Activated T-cell treated with anti-CD3 and anti-CD28 coated beads for 24 hours (primary cell): Measurements from ENCODE around the gene EXTL2.
A peak's percentile ranks its signal among the peaks of the same experiment; 100 is the strongest.
"Not testable (repeated sequence)": the region's sequence is repeated elsewhere in the genome, so short reads cannot be mapped to it uniquely, and the experiment has no call there.

Source experiments
- DNase-seq: peaks from one replicate; pipeline ENCODE4 v3.0.0-alpha.2; 2020; ENCODE audit warnings: low read depth

Gene EXTL2

DNA sequence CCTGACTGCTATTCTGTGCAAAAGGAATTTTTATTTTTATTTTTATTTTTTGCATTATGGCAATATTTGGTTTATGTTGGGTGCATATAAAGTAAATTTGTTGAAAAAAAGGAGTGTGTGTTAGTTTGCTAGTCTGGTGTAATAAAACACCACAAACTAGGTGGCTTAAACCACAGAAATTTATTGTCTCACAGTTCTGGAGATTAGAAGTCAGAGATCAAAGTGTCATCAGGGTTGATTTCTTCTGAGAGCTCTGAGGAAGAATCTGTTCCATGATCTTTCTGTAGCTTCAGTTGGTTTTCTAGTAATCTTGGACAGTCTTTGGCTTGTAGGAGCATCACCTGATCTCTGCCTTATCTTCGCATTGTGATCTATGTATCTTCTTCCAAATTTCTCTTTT, 7.7 kb upstream of the EXTL2 start:
- no peak for DNase-seq

DNA sequence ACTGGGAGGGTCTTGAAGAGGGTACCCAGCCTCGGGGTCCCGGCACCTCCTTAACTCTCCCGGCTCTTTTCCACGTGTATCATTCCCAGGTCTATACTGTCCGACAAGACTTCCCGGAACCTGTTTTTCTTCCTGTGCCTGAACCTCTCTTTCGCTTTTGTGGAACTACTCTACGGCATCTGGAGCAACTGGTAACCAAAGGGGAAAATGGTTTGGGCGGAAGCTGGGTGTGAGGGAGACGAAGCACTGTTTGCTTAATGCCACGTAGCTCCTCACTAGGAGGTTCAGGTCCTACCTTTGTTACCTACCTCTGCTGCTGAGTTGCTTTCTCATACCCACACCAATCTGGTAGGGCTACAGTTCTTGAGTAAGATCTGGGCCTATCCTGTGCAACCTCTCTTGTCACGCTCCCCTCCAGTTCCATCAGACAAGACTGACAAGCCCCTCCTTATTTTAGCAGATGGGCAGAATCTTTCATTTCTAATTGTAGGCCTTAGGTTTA, 1.9 kb upstream of the EXTL2 start:
- peak; percentile 48 for DNase-seq

DNA sequence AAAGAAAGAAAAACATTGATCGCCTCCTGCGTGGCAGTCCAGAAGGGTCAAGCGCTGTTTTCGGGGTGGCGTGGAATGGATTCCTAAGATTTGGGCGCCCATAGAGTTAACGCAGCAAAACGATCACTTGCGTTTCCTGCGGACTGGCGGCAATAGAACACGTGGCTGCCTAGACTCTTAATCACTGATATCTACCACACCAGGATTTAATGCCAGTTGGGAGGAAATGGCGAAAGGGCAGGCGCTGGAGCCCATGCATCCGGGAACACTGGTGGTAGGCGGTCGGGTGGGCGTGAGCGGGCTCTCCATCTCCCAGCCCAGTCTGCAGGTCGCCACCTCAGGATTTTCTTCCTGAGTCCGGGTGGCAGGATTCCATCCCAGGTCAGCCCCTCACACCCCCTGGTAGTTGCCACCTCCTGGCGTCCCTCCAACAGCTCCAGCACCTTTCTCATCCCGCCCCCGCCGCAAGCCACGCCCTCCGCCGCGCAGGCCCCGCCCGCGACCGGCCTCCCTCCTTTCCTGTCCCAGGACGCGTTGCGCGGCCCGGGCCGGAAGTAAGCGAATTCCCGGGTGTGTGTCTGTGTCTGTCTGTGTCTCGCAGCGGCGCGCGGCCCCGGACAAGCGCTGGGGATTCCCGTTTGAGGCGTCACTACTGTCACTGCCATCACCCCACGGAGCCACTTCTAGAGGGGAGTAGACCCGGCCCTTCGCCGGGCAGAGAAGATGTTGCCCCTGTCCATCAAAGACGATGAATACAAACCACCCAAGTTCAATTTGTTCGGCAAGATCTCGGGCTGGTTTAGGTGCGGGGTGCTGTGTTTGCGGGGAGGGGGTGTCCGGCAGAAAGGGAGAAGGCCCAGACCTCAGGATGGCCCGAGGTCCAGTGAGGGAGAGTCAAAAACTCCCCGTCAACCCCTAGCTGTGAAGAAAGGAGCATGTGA, 1.2 kb upstream of the EXTL2 start, which contains the start of gene SLC30A7:
TSS of gene SLC30A7 (plus strand) at position 551 of the 941 bp plus-strand sequence. CDS start at position 724, 173 bp downstream.
- peak; percentile 96 for DNase-seq

DNA sequence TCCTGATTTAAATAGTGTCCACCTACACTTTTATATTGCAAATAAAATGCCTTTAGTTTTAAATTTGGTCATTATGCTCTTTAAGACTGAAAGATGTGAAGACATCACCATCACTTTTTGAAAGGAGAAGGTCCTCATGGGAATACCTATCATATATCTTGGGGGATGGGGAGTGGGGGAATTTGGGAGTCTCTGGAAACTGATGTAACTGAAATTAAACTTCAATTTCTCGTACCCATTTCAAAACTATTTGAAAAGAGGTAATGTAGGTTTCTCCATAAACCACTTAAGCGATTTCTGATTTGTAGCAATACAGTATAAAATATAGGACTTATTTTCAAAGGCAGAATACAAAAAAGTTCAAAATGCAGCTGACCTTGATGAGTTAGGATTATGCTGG, 924 bp downstream of the EXTL2 start:
- no peak for DNase-seq

DNA sequence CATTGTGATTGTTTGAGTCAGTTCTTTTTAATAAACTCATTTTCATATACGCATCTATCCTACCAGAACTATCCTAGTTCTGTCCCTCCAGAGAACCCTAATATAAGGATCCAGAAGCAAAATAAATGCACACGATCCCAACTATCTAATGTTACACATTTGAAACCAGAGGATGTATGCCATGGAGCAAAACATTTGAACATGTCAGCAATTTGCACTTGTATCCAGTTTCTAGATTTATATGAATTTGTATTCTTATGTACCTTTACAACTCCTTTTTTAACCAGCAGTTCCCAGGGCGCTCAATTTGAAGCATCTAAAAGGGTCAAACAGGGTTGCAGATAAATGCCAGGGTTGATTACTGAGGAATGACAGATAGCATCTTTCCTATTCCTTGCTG, 2.1 kb downstream of the EXTL2 start:
- no peak for DNase-seq

DNA sequence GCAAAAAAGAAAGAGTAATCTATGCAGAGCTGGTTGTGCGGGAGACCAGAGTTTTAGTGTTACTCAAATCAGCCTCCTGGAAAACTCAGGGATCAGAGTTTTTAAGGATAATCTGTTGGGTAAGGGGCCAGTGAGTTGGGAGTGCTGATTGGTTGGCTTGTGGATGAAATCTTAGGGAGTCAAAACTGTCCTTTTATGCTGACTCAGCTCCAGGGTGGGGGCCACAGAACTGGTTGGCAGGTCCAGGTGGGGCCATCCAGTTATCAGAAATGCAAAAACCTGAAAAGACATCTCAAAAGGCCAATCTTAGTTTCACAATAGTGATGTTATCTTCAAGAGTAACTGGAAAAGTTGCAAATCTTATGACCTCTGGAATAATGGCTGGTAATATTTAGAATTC, 3.3 kb downstream of the EXTL2 start:
- DNase-seq: no peak

DNA sequence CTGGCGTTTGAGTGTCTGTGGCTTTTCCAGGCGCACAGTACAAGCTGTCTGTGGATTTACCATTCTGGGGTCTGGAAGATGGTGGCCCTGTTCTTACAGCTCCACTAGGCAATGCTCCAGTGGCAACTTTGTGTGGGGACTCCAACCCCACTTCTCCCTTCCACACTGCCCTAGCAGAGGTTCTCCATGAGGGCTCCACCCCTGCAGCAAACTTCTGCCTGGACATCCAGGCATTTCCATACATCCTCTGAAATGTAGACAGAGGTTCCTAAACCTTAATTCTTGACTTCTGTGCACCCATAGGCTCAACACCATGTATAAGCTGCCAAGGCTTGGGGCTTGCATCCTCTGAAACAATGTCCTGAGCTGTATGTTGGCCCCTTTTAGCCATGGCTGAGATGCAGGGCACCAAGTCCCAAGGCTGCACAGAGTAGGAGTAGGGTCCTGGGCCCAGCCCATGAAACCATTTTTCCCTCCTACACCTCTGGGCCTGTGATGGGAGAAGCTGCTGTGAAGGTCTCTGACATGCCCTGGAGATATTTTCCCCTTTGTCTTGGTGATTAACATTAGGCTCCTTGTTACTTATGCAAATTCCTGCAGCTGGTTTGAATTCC, 4.7 kb downstream of the EXTL2 start:
- DNase-seq: not testable (repeated sequence)

DNA sequence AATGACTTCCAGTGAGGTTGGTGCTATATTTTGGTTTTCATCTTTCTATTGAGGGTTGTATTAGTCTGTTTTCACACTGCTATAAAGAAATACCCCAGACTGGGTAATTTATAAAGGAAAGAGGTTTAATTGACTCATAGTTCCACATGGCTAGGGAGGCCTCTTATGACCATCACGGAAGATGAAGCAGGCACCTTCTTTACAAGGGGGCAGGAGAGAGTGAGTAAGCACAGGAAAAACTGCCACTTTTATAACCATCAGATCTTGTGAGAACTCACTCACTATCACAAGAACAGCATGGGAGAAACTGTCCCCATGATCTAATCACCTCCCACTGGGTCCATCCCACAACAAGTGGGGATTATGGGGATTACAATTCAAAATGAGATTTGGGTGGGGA, 5.6 kb downstream of the EXTL2 start:
- DNase-seq: not testable (repeated sequence)

DNA sequence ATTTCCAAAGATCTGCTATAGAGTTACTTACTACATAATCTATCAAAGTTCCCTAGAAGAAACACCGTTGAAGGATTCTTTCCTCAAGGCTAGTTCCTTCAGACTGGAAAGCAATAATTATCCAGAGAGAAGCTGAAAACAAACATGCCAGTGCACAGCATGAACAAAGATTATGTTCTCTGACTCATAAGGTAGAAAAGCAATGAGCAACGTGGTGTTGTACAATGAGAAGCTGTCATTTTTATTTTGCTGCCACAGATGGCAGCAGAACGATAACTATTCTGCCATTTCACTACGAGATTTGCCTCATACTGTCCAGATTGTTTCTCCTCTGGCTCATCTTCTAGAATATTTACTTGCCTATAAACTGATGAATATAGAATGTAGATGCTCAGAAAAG, 10.7 kb downstream of the EXTL2 start:
- DNase-seq: no peak

DNA sequence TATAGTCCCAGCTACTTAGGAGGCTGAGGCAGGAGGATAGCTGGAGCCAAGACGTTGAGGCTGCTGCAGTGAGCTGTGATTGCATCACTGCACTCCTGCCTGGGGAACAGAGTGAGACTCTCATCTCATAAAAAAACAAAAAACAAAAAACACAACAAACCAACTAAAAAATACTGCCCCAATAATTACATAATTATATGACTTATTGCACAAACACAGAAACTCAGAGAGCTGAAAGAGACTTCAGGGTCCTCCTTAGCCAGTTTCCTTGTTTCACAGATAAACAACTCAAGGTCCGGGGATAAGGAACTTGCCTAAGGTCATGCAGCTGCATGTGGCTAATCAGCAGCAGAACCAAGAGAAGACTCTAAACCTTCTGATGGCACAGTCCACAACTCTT, 11.9 kb downstream of the EXTL2 start:
- DNase-seq: no peak

DNA sequence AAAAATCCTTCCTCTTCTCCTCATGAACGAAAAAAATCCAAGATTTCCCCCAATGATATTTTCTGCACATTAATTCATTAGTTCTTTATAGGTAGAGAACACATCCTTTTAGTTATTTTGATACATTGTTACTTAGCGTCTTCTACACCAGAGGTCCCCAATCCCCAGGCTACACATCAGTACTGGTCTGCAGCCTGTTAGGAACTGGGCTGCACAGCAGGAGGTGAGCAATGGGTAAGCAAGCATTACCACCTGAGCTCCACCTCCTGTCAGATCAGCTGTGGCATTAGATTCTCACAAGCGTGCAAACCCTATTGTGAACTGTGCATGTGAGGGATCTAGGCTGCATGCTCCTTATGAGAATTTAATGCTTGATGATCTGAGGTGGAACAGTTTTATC, 13.0 kb downstream of the EXTL2 start:
- DNase-seq: no peak

DNA sequence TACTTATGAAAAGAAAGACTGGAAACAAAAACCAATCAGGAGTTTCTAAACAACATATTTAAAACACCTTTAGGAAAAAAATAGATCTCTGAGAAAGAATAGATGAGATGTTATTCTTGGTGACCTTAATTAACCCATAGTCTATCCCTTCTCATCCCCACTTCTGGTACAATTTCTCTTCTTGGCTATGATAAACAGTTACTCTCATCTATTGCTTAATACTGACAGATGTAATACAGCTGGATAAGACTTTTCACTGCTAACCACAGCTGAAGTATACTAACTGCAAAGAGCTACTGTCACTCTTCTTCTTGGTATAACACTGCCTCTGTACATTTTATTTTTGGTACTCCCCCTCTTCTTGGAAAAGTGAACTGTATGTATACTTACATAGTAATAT, 15.2 kb downstream of the EXTL2 start:
- no peak for DNase-seq

DNA sequence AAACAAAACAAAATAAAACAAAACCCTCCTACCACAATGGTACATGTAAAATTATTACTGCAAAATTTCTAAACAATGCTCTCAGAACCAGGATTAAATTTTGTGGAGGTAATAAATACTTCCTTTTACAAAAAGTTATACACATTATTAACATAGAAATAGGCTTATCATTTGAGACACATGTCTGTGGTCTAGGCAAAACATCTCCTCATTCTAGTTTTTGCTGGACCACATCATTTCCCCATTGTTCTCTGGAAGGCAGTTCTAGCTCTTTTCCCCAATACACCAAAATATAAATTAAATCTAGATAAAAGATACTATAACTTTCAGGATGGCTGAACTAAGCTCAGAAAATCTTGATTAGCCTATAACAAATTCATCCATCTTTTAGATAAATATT, 18.4 kb downstream of the EXTL2 start:
- DNase-seq: no peak

DNA sequence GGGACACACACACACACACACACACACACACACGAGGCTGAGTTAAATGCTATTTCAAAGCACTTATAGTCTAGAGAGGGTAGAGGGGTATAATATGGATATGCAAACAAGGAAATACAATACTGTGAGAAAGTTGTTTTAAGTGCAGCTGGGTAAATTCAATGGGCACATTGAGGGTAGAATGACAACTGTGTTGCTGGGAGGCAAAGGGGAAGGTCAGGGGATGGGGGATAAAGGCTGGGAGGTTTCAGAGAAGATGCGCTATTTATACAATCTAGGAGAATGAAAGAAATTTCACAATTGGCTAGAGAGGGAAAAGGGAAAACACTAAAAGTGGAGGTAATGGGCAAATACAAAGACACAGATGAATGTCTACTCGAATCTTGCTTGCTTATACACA, 19.4 kb downstream of the EXTL2 start:
- DNase-seq: no peak

DNA sequence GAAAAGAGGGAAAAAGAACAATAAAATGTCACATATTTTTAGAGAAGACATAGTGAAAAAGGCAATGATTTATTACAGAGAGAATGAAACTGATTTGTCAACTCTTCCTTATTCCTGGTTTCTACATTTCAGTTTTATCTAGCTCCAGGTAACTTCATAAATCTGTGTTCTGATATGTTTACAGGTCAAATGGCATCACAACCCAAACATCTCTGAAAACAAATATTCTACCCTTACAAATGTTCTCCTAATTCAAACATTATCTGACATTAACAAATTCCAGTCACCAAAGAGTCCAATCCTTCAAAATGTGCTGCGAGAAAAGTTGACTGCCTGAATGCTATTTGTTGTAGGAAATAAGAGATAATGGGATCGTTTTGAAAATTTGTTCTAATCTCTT, 20.2 kb downstream of the EXTL2 start:
- DNase-seq: no peak

DNA sequence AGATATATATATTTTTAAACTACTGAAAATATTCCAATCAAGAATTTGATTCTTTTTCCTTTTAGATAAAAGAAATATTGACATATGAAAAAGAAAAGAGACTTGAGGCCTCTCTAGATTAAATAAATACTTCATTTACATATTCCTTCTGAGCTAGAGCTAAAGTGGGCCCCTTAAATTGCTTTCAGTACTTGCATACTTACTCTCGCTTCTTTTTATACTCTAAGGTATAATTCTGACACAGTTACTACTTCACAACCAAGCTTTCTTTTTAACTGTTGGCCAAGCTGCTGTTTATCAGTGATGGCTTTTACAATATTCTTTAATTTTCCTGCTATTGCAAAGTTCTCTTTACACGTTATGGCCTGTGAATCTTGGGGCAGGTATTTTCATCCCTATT, 24.6 kb downstream of the EXTL2 start:
- no peak for DNase-seq

DNA sequence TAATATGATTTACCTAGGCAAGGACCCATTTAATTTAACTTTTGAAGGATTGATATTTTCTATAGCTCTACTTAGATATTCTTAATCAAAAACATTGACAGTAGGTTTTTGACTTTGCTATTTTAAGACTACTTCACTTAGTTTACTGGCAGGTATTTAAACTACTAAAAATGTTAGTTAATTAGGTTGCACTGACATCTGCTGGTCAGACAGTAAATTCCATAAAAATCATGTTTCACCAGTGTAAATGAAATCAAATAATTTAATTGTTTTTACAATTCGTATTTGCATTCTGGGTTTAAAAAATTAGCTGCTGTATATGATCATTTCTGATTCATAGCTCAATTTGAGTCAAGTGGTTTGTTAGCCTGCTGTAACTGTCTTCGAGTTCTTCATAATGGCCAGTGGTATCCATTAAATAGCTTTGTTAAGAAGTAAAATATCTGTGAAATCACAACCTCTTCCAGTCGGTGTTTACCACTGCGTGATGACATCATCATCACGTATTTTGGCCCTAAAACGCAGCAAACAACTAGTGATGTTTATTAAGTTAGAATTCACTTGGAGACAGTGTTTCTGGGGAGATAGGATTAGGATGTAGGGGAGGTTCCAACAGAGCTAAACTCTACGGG, 26.2 kb downstream of the EXTL2 start:
- no peak for DNase-seq

DNA sequence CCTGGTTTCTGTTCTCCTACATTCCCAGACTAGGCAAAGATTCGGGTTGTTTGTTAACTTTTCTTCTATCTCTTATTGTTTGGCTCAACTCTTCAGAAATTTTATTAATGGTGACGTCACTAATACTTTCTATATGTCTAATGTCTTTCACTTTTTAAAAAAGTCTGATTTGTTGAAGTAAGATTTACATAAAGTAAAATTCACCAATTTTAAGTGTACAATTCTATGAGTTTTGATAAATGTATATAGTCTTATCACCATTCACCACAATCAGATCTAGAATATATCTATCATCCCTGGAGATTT, 27.8 kb downstream of the EXTL2 start:
- DNase-seq: no peak

DNA sequence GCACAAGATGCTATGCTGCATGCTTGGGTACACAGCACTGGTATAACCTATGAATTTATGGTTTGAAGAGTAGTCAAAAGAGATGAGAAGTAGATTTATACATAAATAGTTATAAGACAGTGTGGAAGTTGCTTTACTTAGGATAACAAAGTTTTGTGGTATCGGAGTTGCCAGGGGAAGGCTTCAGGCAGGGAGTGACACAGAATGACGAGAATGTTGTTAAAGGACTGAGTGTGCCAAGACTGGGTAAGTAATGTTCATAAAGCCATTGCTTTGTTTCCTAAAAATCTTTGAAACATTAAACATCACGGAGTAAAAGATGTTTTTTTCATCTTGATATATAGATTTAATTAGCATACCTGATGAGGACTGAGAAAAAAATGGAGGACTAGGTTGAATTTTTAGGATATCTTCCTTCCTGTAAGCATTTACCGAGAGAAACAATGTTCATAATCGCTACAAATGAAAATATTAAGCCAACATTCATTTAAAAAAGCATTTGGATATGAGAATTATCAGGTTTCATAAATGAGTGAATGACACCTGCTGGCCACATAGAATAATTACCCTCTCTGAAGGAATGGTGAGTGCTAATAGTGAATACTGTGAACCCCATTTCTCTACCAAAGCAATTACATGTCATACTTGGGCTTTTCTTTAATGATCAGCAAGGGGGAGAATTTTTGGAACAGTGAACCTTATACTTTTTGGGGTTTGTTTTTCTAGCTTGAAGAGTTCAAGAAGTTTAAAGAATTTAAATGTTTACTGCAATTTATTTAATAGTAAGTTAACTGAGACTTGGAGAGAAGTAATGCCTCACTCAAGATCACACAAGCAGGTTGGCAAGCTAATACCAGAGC, 28.4 kb downstream of the EXTL2 start:
- DNase-seq: no peak

DNA sequence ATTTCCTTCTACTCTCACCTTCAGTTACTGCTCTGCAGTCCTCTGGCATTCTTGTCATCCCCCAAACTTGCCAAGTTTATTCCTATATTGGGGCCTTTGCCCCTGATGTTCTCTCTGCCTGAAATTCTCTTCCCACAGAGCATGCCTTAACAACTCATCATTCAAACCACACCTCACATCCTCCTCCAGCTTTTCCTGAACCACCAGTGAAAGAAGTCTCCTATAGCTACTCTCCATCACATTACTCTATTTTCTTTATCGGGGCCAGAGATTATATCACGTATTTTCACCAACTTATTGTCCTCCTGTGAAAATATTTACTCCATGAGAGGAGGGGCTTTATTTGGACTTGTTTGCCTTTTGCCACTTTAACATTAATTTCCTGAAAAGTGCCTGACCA, 32.1 kb downstream of the EXTL2 start:
- DNase-seq: no peak

DNA sequence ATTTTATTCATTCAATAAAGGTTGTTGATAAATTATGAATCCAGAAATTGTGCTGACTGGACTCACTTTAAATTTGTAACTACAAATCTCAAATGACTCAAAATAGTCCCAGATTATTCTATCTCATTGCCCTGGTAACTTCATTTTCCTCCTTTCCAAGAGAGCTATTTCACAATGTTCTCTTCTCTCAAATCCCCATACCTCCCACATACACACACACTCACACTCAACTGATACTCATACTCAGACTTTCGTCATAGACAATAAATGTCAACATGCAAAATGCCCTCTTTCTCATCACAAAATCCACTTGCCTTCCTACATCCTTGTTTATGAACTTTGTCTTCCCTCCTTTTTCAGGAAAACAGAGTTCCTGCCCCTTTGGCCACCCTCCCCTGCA, 33.3 kb downstream of the EXTL2 start:
- DNase-seq: no peak

DNA sequence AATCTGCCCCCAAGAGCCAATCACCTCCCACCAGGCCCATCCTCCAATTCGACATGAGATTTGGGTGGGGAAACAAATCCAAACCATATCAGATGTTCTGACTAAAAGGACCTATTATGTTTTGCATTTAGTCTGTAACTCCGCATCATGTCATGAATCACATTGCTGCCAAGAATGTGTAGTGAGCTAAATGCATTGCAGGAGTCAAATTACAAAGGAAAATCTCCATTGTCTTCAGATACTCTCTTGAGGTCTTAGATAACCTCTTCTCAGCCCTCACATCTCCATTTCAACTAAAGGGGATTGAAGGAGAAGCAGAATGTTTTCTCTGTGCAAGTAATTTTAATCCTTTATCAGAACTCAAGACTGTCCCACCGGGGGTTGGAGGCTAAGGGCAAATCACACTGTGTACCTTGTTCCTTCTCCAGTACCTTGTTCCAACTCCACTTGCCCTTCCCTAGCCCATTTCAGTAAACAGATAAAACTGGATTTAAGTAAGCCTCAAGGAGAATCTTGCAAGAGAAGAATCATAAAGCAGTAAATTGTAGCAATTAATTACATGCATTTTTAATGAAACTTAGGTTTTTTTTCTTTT, 34.1 kb downstream of the EXTL2 start:
- DNase-seq: no peak
